Activated naive CD8-positive, alpha-beta T cell treated with anti-CD3 and anti-CD28 coated beads for 36 hours (primary cell): ENCODE data around the gene PALLD. TPM values are rescaled to one million over a fixed set of nuclear protein-coding genes. Genes with fewer than 3 reads are reported as not detected.

Experiments used
- DNase-seq: peaks from one replicate; pipeline ENCODE4 v3.0.0; 2021
- H3K27ac Mint-ChIP-seq: one replicate; pipeline ENCODE4 v1.8.0; 2022; ENCODE audit warnings: mild to moderate bottlenecking, moderate library complexity, mixed read lengths
- H3K27me3 Mint-ChIP-seq: one replicate; pipeline ENCODE4 v1.8.0; 2022; ENCODE audit warnings: mild to moderate bottlenecking, mixed read lengths
- H3K36me3 Mint-ChIP-seq: one replicate; pipeline ENCODE4 v1.8.0; 2021; ENCODE audit warnings: mild to moderate bottlenecking, mixed read lengths
- H3K4me1 Mint-ChIP-seq: one replicate; pipeline ENCODE4 v1.8.0; 2021; ENCODE audit warnings: mixed read lengths
- H3K4me3 Mint-ChIP-seq: one replicate; pipeline ENCODE4 v1.8.0; 2022; ENCODE audit warnings: mild to moderate bottlenecking, moderate library complexity, mixed read lengths
- H3K9me3 Mint-ChIP-seq: one replicate; pipeline ENCODE4 v1.8.0; 2022; ENCODE audit warnings: mixed read lengths
- total RNA-seq, 2 experiments: library from RNA; stranded (reverse); gene quantifications; one replicate each; pipeline ENCODE4 v1.2.3, GENCODE V29; 2021

Gene PALLD
- total RNA-seq, 2 experiments from 2014 or later, result 0.41 to 0.94 TPM

DNA sequence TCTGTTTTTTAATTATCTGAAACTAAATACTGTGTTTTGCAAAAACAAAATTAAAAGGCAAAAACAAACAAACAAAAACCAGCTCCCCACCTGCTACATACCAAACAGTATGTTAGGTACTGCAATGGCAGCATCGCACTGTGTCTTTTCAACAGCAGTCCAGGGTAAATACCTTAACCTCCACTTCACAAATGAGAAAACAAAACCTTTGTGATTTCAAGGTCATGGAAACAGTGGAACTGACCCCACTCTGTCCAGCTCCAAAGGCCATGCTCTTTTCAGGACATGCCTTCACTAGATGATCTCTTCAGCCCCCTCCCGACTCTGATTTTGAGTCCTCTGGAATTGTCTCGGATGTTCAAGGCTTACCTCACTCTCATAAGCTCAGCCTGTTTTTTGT is 329.8 kb downstream of the PALLD start:
- Mint-ChIP-seq H3K36me3 (no peaks in the 10 kb centered on the region), H3K9me3 (no peaks in the 10 kb centered on the region), H3K27me3 (peaks cover 35% of the 10 kb centered on the region), H3K4me3 (no peak overlapping the region), H3K4me1 (peaks cover 5% of the 10 kb centered on the region), H3K27ac (no peak overlapping the region)
- no peak for DNase-seq

DNA sequence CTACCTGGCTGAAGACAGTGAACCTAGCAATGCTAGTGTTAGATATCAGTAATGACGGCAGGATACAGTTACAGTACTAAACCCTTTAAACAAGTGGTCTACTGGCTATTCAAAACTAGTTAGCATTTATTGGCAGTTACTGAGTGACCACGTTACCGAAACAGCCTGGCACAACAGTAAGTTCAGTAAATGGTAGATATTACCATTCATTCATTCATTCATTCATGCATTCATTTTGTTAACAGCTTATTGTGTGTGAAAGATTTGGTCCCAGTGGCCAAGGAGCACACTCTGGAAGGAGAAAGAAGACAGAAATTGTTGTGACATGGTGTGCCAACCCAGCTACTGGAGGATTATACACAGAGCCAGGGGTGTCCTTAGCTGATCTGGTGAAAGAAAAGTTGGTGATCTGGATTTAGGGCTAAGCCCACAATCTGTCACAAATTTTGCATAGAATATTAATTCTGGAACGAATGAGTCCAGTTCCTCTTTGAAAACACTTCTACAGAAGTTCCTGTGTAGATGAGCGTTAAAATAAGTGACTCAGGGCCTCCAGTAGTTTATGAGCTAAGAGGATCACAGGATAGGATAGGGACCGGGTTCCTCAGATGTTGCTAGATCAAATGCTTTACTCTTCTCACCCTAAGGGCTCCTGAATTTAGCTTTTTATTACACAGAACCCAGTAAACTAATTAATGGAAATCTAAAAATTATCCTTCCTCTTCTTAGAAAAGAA is 334.1 kb downstream of the PALLD start:
- Mint-ChIP-seq H3K4me3 (peak overlapping the region; percentile 72), H3K4me1 (peaks cover 9% of the 10 kb centered on the region), H3K27me3 (peaks cover 75% of the 10 kb centered on the region), H3K9me3 (no peaks in the 10 kb centered on the region), H3K27ac (no peak overlapping the region), H3K36me3 (no peaks in the 10 kb centered on the region)
- no peak for DNase-seq

DNA sequence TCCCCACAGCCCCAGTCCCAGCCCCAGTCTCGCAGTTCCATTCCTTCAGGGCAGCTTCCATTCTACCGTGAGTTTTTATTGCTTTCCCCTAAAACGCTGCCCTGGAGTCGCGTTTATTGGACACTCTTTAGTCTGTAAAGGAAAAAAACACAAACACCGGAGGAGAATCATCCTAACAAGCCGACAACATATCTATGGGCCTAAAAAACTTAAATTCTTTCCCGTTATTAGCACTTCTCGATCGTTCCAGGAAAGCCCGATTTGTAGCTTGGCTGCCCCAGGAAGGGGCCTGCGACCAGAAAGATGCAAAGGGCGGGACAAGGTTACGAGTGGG is 334.7 kb downstream of the PALLD start:
- no peak for DNase-seq
- H3K4me3 Mint-ChIP-seq, result peak overlapping the region; percentile 72
- no peaks in the 10 kb centered on the region for H3K9me3 Mint-ChIP-seq
- no peaks in the 10 kb centered on the region for H3K36me3 Mint-ChIP-seq
- peaks cover 9% of the 10 kb centered on the region for H3K4me1 Mint-ChIP-seq
- H3K27ac Mint-ChIP-seq, result no peak overlapping the region
- H3K27me3 Mint-ChIP-seq, result peaks cover 81% of the 10 kb centered on the region

DNA sequence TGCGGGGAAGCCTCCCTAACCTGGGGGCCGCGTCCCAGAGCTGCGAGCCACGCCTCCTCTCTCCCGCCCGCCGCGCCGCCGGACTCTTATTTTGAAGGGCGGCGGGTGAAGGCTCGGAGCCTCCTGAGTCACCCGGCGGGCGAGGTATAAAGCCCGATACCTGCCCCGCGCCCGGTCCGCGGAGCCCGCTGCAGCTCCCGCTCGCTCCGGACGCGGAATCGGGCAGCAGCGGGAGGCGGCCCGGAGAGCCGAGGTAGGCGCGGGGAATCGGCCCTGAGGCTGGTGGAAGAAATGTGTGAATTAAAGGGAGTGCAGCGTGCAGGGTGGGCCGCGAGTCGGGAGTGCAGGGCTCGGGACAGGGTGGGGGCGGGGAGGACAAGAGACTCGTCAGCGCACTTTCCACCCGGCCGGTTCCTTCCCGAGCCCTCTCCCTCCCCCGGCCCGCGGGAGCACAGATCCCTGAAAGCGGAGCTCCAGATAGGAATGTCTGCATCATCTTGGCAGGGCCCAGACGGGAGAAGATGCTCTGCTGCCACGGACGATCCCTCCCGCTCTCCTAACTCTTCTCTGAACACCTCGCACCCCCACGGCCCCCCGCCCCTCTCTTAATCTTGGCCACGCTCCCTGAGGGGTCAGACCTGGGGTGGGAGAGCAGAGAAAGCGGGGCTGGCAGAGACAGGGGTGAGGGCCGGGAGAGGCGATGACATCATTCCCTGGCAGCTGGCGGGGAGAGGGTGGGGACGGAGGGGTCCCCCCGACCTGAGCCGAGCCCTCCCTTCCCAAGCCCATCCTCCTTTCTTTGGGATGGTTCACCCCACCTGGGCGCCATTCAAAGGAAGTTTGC is 335.3 kb downstream of the PALLD start:
- Mint-ChIP-seq H3K4me3 (peak overlapping the region; percentile 72), H3K27me3 (peaks cover 81% of the 10 kb centered on the region), H3K36me3 (no peaks in the 10 kb centered on the region), H3K4me1 (peaks cover 9% of the 10 kb centered on the region), H3K9me3 (no peaks in the 10 kb centered on the region), H3K27ac (no peak overlapping the region)
- DNase-seq, result peak; percentile 72

DNA sequence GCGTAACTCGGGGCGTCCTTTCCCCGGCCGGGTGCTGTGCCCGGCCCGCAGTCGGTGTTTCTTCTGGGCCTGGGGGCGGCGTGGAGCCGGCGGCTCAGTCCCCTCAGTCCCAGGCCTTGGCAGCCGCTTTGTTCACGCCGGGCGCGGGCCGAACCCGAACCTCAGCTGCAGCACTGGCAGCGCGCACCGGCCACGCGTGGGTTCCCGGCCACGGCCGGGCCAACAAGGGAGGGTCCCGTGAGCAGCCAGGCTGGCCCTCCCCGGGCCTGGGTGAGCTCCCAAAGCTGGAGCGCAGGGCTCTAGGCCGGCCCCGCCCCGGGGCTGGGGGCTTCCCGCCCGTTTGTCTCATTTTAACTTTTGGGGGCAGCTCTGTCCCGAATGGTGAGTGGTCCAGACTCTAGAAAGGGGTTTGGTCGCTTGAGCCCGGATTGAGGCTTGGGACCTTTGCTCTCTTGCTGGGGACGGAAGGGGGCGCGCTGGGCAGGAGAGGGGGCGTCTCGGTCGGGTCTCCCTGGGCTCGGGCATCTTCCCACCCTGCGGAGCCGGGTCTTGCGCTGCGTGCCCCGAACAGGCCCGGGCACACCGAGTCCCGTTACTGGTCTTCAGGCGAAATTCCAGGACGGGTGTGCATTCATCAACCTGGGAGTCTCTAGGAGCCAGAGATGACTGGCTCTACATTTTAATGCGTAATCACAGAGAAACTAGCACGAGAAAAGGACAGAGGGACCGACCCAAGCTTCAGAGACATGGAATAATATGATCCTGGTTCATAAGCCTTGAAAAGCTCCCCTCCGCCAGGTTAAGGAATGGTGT is 336.1 kb downstream of the PALLD start:
- no peaks in the 10 kb centered on the region for H3K9me3 Mint-ChIP-seq
- no peaks in the 10 kb centered on the region for H3K36me3 Mint-ChIP-seq
- peaks cover 88% of the 10 kb centered on the region for H3K27me3 Mint-ChIP-seq
- H3K27ac Mint-ChIP-seq, result no peak overlapping the region
- H3K4me1 Mint-ChIP-seq, result peaks cover 9% of the 10 kb centered on the region
- peak; percentile 6 for DNase-seq
- H3K4me3 Mint-ChIP-seq, result peak overlapping the region; percentile 72

DNA sequence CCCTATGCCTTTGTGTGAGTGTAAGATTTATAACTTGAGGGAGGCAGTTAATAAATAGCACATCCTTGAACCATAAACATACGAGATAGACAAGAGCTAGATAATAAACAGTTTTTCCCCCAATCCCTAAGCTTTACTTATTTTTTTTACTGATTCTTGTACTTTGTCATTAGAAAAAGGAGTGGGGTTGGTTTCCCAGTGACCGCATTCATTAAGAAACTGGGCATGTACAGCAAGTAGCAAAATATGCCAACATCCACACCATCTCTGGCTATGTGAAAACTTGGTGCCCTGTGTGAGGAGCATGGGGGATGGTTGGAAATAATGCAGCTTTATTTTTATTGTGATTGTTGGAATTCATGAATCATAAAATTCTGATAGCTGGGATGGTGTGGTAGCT is 337.0 kb downstream of the PALLD start:
- H3K27ac Mint-ChIP-seq, result no peak overlapping the region
- H3K36me3 Mint-ChIP-seq, result no peaks in the 10 kb centered on the region
- H3K4me3 Mint-ChIP-seq, result no peak overlapping the region

DNA sequence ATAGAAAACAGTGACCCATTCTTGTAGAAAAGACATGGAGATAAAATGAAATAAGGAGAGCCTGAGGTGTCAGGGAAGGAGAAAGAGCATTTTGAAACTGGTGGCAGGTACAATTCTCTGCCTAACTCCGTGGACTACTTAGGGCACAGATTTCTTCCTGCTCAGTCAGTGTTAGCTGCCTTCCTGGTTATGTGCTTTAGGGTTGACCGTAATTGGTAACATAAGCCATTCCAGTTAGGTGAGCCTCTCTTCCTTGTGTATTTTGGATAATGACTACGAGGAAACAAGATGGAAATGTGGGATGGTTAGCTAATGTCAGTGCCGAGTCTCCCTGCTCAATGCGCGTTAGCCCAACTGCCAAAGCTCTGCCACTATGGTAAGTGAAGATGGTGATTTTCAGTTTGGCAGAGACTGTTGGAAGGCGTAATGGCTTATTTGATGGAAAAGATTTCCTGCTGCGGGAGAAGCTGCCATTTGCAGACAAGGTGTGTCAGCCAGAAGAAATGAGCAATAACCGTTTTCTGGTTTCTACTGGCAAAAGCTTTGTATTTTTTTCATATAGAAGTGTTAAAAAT is 339.1 kb downstream of the PALLD start:
- Mint-ChIP-seq H3K27me3 (peaks cover 74% of the 10 kb centered on the region), H3K9me3 (no peaks in the 10 kb centered on the region), H3K27ac (no peak overlapping the region), H3K4me1 (peaks cover 9% of the 10 kb centered on the region), H3K36me3 (no peaks in the 10 kb centered on the region), H3K4me3 (no peak overlapping the region)
- DNase-seq, result no peak

More for the DNA sequence above, 337.0 kb downstream of the PALLD start:
- Mint-ChIP-seq H3K27me3 (peaks cover 93% of the 10 kb centered on the region), H3K4me1 (peaks cover 9% of the 10 kb centered on the region), H3K9me3 (no peaks in the 10 kb centered on the region)
- no peak for DNase-seq

DNA sequence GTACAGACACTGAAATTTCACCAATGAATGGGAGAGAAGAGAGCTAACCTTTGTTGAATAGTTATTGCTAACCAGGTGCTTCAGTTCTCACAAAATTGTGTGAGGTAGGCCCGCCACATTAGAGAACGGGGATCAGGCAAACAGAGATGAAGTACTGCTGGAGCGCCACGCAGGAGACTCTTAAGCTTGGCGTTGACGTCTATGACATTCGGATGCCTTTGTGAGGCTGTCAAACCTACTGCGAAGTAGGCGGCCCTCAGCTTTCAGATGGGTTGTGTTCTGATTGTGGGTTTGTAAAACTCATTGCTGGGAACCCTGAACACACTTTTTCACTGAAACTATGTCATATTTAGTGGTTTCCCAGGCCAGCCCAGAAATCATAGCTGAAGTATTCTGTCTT is 339.6 kb downstream of the PALLD start:
- no peak overlapping the region for H3K27ac Mint-ChIP-seq
- peaks cover 6% of the 10 kb centered on the region for H3K4me1 Mint-ChIP-seq
- H3K36me3 Mint-ChIP-seq, result no peaks in the 10 kb centered on the region
- H3K27me3 Mint-ChIP-seq, result peaks cover 73% of the 10 kb centered on the region
- no peak for DNase-seq
- no peak overlapping the region for H3K4me3 Mint-ChIP-seq
- no peaks in the 10 kb centered on the region for H3K9me3 Mint-ChIP-seq

DNA sequence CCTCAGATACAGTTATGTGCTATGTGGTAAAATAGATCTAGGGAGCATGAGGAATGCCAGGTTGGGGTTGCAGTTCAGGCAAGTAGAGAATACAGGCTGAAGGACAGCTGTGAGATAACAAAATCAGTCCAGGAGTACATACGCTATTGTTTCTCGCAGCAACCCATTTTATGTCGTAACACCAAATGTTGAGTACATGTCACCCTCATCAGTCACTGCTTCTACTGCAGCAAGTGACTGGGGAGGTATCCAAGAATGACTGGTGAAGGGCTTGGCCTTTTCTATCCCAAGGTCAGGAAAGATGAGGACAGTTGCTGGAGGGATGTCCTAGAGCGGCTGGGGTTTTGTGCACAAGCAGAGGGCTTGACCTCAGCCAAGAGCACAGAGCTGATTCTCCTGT is 341.1 kb downstream of the PALLD start:
- peaks cover 69% of the 10 kb centered on the region for H3K27me3 Mint-ChIP-seq
- DNase-seq, result no peak
- no peak overlapping the region for H3K4me3 Mint-ChIP-seq
- H3K27ac Mint-ChIP-seq, result no peak overlapping the region
- no peaks in the 10 kb centered on the region for H3K9me3 Mint-ChIP-seq
- H3K4me1 Mint-ChIP-seq, result peaks cover 3% of the 10 kb centered on the region
- H3K36me3 Mint-ChIP-seq, result no peaks in the 10 kb centered on the region

DNA sequence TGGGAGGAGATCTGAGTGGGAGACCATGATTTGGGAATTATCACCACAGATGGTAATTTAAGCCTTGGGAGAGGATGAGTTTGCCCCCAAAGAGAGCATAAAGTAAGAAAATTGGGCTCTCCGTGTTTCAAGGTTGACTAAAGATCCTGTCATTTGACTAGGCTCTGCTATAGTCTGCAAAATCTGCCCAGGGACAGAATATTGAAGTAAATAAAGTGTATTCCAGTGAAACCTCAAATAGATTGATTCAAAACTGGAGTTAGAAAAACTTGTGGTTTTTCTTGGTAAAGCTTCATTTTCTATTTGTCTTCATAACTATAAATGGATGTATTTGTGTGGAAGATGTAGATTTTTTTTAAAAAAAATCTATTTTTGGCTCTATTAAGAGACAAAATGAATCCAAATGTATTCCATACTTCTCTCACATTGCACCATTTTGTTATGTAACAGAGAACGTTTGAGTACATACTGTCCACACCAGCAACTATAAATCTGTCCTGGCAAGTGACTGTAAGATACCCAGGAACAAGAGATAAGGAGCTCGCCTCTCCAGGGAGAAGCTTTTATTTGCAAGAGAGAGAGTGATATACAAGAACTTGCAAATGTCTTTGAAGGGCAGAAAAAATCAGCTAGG is 343.0 kb downstream of the PALLD start:
- Mint-ChIP-seq H3K4me3 (no peak overlapping the region), H3K27me3 (peaks cover 57% of the 10 kb centered on the region), H3K9me3 (no peaks in the 10 kb centered on the region), H3K27ac (no peak overlapping the region), H3K36me3 (no peaks in the 10 kb centered on the region), H3K4me1 (no peaks in the 10 kb centered on the region)
- no peak for DNase-seq

DNA sequence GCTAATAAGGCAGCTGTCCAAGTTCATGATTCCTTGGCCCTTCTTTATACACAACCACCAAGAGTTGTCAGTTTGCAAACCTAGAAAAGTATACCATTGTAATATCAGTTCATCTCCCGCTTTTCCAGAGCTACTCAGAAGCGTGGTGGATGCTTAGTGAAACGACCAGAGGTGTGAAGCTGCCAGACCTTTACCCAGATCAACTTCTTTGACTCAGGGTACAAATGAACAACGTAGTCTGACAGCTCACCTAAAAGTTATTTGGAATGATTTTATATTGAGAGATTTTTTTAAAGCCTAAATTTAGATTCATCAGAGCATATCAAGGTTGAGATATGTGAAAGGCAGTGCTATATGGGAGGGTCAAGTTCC is 343.5 kb downstream of the PALLD start:
- Mint-ChIP-seq H3K4me3 (no peak overlapping the region), H3K4me1 (no peaks in the 10 kb centered on the region), H3K27ac (no peak overlapping the region), H3K9me3 (no peaks in the 10 kb centered on the region), H3K27me3 (peaks cover 52% of the 10 kb centered on the region), H3K36me3 (no peaks in the 10 kb centered on the region)
- DNase-seq, result no peak

DNA sequence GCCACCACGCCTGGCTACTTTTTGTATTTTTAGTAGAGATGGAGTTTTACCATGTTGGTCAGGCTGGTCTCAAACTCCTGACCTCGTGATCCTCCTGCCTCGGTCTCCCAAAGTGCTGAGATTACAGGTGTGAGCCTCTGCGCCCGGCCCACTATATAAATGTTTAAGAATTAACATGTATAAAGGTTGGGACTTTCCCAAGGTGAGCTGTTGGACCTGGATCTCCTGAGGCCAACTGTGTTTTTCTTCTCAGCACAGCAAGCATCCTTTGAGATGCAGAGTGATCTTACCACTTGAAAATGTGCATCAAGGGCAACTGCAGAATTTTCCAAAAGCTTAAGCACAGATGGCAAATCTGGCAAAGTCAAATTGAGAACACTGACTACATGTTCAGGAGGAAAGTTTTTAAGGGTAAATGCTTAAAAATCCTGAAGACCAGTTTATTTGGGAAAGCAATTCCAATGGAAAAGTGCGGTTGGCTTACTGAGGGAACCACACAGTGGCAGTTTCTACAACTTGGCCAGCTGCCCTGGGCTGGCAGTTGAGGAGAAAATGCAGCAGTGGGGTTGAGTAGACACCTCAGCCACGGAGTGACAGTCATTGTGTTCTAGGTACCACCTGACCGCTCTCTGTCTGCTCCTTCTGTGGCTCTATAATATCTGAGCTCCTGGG is 344.3 kb downstream of the PALLD start:
- Mint-ChIP-seq H3K36me3 (no peaks in the 10 kb centered on the region), H3K4me3 (no peak overlapping the region), H3K27me3 (peaks cover 45% of the 10 kb centered on the region), H3K9me3 (no peaks in the 10 kb centered on the region), H3K4me1 (no peaks in the 10 kb centered on the region), H3K27ac (no peak overlapping the region)
- DNase-seq, result no peak

DNA sequence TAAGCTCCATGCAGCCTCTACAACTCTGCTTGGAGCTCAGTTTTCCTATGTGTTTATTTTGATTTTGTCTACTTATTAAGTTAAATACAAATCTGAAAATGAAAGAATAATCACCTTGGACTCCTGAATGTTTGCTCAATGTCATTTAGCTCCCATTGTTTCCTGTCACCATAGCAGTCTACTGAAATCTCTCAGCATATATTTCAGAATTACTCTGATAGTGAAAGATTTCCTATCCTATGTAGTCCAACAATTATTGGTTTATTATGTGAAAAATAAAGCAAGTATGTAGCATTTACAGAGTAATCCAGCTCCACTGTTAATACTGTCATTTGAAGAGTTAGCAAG is 344.8 kb downstream of the PALLD start:
- peaks cover 41% of the 10 kb centered on the region for H3K27me3 Mint-ChIP-seq
- H3K4me1 Mint-ChIP-seq, result no peaks in the 10 kb centered on the region
- H3K36me3 Mint-ChIP-seq, result no peaks in the 10 kb centered on the region
- H3K9me3 Mint-ChIP-seq, result no peaks in the 10 kb centered on the region
- H3K27ac Mint-ChIP-seq, result no peak overlapping the region
- no peak overlapping the region for H3K4me3 Mint-ChIP-seq
- no peak for DNase-seq

DNA sequence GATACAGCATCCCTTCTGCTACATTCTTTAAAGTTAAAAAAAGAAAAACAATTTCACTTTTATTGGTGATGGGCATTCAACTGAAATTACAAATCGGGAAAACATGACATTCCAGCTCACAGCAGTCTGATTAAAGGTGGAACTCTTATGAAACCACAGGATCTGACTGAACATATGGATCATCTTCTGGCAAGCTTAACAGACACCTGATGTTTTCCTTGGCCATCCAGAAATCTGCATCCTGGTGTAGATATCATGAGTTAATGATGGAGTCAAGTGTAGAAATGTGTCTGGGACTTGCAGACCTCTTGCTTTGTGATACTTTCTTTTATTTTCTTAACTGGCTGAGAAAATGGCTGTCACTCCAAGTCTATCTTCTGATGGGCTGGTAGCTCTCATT is 345.3 kb downstream of the PALLD start:
- peaks cover 36% of the 10 kb centered on the region for H3K27me3 Mint-ChIP-seq
- no peak overlapping the region for H3K4me3 Mint-ChIP-seq
- no peaks in the 10 kb centered on the region for H3K36me3 Mint-ChIP-seq
- H3K9me3 Mint-ChIP-seq, result no peaks in the 10 kb centered on the region
- H3K4me1 Mint-ChIP-seq, result no peaks in the 10 kb centered on the region
- H3K27ac Mint-ChIP-seq, result no peak overlapping the region
- DNase-seq, result no peak
